C4-2B (cell line): Measurements from ENCODE around the gene TCF3.

ENCODE experiments used
- H3K27ac ChIP-seq: fragments of 450-650 bp; 2 replicates; pipeline ENCODE4 v1.5.1; 2017
- CTCF ChIP-seq: fragments of 450-650 bp; conservative IDR thresholded peaks from 2 replicates; pipeline ENCODE4 v1.5.1; 2017; ENCODE audit warnings: mild to moderate bottlenecking
- ZFX ChIP-seq: fragments of 450-650 bp; IDR thresholded peaks from 2 replicates; pipeline ENCODE4 v1.6.1; 2017

TCF3 gene

GRCh38 chr19:1616875-1617274, 35.5 kb downstream of the TCF3 start:
- no peak for TF ChIP-seq CTCF
- TF ChIP-seq ZFX: no peak

GRCh38 chr19:1616396-1616795, 36.0 kb downstream of the TCF3 start:
- no peak overlapping the region for H3K27ac ChIP-seq

More at GRCh38 chr19:1616875-1617274, 35.5 kb downstream of the TCF3 start:
- no peak overlapping the region for H3K27ac ChIP-seq

GRCh38 chr19:1615156-1615765, 37.2 kb downstream of the TCF3 start:
- H3K27ac ChIP-seq: no peak overlapping the region
- no peak for TF ChIP-seq ZFX

More at GRCh38 chr19:1616396-1616795, 36.0 kb downstream of the TCF3 start:
- TF ChIP-seq ZFX (no peak), CTCF (no peak)

- no peak overlapping the region for H3K27ac ChIP-seq
These were observed 38.4 kb downstream of the TCF3 start for GRCh38 chr19:1613808-1614570.

GRCh38 chr19:1613146-1613545, 39.3 kb downstream of the TCF3 start:
- H3K27ac ChIP-seq: no peak overlapping the region
- TF ChIP-seq CTCF: no peak
- TF ChIP-seq ZFX: no peak

More at GRCh38 chr19:1613808-1614570, 38.4 kb downstream of the TCF3 start:
- TF ChIP-seq CTCF (no peak), ZFX (no peak)

- TF ChIP-seq ZFX: no peak
- no peak for TF ChIP-seq CTCF
- H3K27ac ChIP-seq: no peak overlapping the region
These were observed 40.0 kb downstream of the TCF3 start for GRCh38 chr19:1612114-1613086.

GRCh38 chr19:1611353-1611752, 41.1 kb downstream of the TCF3 start:
- no peak for TF ChIP-seq CTCF
- TF ChIP-seq ZFX: no peak
- H3K27ac ChIP-seq: no peak overlapping the region
